GM21737 (cell line): ENCODE measurements around the gene MS4A14.
A peak's percentile ranks its signal among the peaks of the same experiment; 100 is the strongest.
"Not testable (repeated sequence)": the region's sequence is repeated elsewhere in the genome, so short reads cannot be mapped to it uniquely, and the experiment has no call there.

Experiments used
- ATAC-seq: cut with Tn5 transposase; IDR thresholded peaks from one replicate; pipeline ENCODE4 v1.9.1; 2021; ENCODE audit warnings: mild to moderate bottlenecking, moderate library complexity; ENCODE audit not compliant: unreplicated experiment

Gene MS4A14

DNA sequence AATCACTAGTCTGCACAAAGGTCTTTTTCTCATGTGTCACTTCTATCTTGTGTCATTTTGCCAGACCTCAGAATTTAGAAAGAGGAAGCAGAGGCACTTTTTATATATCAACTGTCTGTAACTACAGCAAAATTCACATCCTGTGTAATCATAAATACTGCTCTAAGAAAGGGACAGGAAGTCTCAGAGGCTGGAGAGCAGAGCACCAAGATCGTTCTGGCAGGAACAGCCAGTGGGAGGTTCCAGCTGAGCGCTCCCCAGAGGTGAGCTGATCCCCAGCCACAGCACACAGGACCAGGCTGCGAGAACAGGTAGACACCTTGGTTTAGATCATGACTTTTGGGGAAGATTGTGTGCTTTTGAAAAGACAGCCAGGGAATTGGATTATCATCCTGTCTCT lies 17.9 kb upstream of the MS4A14 start, which contains the start of gene MS4A7:
MS4A7 (plus strand) TSS at position 179 of the 400 bp plus-strand sequence. CDS start 4,610 bp downstream, outside the sequence.
- ATAC-seq = peak; percentile 97

- peak; percentile 89 for ATAC-seq
Observed at GRCh38 chr11:60389279-60389910, 6.9 kb upstream of the MS4A14 start.

DNA sequence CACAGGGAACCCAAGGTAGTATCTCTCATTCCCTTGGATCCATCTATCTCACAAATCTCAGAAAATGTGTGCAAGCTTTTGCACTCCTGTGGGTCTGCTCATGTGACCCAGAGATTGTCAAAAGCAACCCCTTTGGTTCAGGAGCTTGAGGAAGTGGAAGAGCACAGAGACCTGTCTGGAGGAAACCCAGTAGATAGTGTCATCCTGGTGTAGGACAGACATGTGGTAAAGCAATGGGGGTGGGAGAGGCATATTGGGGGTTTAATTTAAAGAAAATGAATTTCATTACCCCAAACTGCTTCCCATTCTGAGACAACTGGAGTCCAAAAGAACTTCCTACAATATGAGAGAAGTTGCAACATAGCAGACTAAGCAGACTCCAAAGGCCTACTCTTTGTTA lies 5.8 kb upstream of the MS4A14 start:
- no peak for ATAC-seq

DNA sequence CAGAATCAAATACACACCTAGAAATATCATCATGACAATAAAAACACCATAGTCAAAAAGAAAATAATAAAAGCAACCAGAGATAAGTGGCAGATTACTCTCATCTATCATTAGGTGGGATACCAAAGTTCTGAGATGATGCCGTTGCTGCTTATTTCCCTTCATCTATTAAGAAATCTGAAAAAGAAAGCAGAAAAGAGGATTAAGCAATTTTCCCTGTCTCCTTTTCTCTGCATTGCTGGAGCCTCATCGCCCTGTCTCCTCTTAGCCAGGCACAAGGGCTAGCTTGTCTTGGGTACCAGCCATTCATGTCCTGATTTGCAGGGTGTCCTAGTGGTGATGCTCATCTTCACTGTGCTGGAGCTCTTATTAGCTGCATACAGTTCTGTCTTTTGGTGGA lies 3.9 kb upstream of the MS4A14 start:
- ATAC-seq = no peak

- ATAC-seq = no peak
Observed at GRCh38 chr11:60393016-60393415, 3.2 kb upstream of the MS4A14 start.

- no peak for ATAC-seq
Observed at GRCh38 chr11:60394666-60395380, 1.4 kb upstream of the MS4A14 start.

DNA sequence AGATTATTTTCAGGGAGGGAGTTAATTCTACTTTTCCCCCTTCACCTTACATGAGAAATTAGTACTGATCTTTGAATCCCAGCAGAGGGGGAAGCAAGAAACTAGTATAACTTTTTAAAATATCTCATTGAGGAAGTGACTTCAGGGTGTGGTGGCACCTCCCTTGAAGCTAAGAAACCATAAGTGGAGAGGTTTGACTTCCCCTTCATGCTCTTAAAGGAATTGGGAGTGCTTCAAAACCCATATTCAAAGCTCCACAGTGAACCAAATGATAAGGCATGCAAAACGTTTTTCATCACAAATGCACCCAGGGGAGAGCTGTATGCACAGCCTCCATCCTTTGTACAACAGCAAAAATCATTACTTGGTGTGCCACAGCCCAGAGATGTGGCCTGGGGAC lies 540 bp downstream of the MS4A14 start:
- ATAC-seq = peak; percentile 63

DNA sequence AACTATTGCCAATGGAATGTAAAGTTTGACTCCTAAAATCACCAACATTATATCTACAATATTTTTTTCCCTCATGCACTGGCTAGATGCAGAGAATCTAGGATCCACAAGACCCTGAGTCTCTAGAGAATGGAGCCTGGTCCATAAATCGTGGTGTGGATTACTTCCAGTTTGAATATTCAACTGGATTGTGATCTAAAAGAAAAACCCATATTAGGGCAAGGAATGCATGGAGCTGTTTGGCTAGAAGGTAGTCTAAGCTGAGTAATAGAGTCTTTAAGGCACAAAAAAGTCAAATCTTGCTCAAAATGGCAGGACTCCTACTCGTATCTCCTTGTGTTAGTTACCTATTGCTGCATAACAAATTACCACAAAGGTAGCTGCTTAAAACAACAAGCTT lies 23.8 kb downstream of the MS4A14 start:
- ATAC-seq = no peak

DNA sequence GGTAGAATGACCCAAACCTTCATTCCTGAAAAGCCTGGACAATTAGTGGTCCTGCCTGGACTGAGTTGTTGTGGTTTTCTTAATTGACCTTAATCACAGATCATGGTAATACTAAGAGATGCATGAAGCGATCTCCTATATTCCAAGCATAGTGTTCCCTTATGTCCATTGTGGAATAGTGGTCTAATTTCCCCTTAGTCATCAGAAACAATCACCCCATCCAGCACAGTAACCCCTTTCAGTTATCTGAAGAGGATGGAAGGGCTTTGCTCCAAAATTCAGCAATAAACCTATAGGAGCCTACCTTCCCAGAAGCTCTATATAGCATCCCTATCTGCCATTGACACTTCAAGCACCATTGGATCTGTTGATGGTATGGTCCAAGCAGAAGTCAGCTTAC lies 26.4 kb downstream of the MS4A14 start:
- ATAC-seq = no peak

DNA sequence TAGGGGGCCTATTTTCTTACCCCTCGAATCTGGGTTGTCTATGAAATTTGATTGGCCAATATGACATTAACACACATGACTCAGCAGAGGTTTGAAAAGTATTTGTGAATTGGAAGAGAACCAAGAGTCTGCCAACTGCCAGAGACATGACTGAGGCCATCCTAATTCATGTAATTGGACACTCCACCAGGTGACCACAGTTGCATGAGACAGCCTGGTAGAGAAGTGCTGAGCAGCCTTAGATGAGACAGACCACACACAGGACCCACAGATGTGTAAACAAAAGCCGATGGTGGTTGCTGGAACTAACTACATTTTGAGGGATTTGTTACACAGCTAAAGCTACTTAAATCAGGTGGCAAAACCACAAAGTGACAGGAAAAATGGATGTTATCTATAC lies 32.3 kb downstream of the MS4A14 start:
- no peak for ATAC-seq

- no peak for ATAC-seq
Observed at GRCh38 chr11:60429272-60429671, 33.0 kb downstream of the MS4A14 start, which contains the start of gene MS4A5. Gene MS4A5 (plus strand): TSS chr11:60429572. CDS start chr11:60429675, 103 bp downstream.

DNA sequence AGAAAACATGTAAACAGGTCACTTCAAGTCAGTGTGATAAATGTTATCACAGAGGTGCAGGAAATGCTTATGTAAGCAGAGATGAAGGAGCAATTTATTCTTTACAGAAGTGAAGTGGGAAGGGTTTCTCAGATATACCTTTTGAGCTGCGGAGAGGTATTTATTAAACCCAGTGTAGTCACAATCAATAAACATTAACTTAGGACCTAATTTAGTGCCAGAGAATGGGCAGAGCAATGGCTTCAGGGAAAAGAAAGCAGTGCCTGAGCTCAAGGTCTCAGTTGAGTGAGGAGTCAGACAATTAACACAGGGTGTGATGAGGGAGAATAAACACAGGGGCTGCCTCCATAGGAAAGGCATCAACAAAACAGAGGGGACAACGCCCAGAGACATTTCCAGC lies 35.0 kb downstream of the MS4A14 start:
- ATAC-seq = no peak

- no peak for ATAC-seq
Observed at GRCh38 chr11:60433401-60433800, 37.1 kb downstream of the MS4A14 start.

DNA sequence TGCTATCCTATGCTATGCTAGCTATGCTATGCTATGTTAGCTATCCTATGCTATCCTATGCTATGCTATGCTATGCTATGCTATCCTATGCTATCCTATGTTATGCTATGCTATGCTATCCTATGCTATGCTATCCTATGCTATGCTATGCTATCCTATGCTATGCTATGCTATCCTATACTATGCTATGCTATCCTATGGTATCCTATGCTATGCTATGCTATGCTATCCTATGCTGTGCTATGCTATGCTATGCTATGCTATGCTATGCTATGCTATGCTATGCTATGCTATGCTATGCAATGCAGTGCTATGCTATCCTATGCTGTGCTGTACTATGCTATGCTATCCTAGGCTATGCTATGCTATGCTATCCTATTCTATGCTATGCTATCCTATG lies 50.8 kb downstream of the MS4A14 start:
- no peak for ATAC-seq

DNA sequence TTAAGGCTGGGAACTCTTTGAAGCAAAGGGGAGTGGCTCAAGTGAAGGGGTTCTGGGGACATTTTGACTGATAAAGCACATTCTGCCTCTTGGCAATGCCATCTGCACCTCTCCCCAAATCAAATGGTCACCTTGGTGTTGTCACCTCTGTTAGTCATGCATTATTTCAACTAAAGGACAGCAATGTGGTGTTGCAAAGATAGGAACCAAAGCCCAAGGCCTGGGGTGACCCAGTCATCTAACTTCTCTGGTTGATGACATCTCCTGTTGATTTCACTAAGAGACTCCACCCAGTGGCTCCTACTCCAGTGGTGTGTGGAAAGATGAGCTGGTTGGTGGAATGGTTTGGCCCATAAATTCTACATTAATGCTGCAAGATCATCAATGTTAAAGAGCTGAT lies 51.6 kb downstream of the MS4A14 start:
- ATAC-seq = no peak

- ATAC-seq = not testable (repeated sequence)
Observed at GRCh38 chr11:60451185-60451584, 54.9 kb downstream of the MS4A14 start.

- no peak for ATAC-seq
Observed at GRCh38 chr11:60454212-60454611, 58.0 kb downstream of the MS4A14 start.

DNA sequence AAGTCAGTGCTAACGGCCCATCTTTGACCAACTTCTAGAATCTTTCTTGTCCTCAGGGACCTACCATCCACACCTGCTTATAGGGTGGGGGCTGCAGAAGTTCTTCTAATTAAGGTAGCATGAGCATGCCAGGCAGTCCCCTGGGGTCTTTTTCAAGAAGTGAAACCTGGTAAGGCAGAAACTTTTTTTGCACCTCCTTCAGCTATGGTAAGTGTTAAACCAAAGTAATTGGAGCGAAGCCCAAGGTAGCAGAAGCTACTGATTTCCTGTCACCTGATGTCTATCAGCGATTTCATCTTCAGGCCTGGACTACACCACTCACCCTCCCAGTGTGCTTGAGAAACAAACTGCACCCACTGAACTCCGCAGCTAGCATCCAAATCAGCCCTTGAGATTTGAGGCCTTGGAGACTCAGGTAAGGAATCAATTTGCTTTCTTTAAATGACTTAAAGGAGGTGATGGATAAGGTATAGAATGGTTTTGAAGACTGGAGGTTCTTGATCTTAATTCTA lies 59.3 kb downstream of the MS4A14 start, which contains the start of gene MS4A1:
MS4A1 (plus strand) TSS at position 317 of the 512 bp plus-strand sequence. CDS start 6,528 bp downstream, outside the sequence.
- peak; percentile 83 for ATAC-seq

GRCh38 chr11:60457576-60457975 lies 61.3 kb downstream of the MS4A14 start:
- no peak for ATAC-seq

- ATAC-seq = no peak
Observed at GRCh38 chr11:60459345-60459744, 63.1 kb downstream of the MS4A14 start.
